Sigmoid colon (tissue), 7 donors: Measurements from ENCODE around the gene FYN. TPM values are rescaled to one million over a fixed set of nuclear protein-coding genes. Genes with fewer than 3 reads are reported as not detected.

ENCODE experiments used
- DNase-seq: peaks from one replicate; pipeline ENCODE4 v3.0.0-alpha.2; 2019
- H3K27ac ChIP-seq, 4 donors: fragments of 200-600 bp; sonication (generic); one replicate each; pipeline ENCODE4 v1.5.1; 2016 to 2019; ENCODE audit warnings: mild to moderate bottlenecking in 1 of 4
- H3K27me3 ChIP-seq, 3 donors: fragments of 200-600 bp; sonication (generic); one replicate each; pipeline ENCODE4 v1.5.1; 2019; ENCODE audit warnings: mild to moderate bottlenecking in 1 of 3
- H3K36me3 ChIP-seq, 4 donors: fragments of 200-600 bp; sonication (generic); one replicate each; pipeline ENCODE4 v1.5.1; 2016 to 2019
- H3K4me1 ChIP-seq, 4 donors: fragments of 200-600 bp; sonication (generic); one replicate each; pipeline ENCODE4 v1.5.1; 2017 to 2019
- H3K4me3 ChIP-seq, 4 donors: fragments of 200-600 bp; sonication (generic); one replicate each; pipeline ENCODE4 v1.5.1; 2017 to 2019; ENCODE audit warnings: mild to moderate bottlenecking in 2 of 4, moderate library complexity in 1 of 4
- H3K9me3 ChIP-seq, 4 donors: fragments of 200-600 bp in 3 of 4; sonication (generic) in 3 of 4; one replicate each; pipeline versions ENCODE4 v1.5.1 to v1.6.1; 2013 to 2019
- EP300 ChIP-seq, 4 donors: sonication (generic); formaldehyde crosslinking; IDR thresholded peaks; one replicate each; pipeline ENCODE4 v1.6.1; 2017; ENCODE audit warnings: antibody characterized with exemption in 4 of 4
- POLR2A ChIP-seq, 2 donors: fragments of 450-650 bp; IDR thresholded peaks; one replicate each; pipeline ENCODE4 v1.6.1; 2016; ENCODE audit warnings: antibody characterized with exemption in 2 of 2, mild to moderate bottlenecking in 2 of 2, moderate library complexity in 2 of 2
- POLR2AphosphoS5 ChIP-seq, 4 donors: sonication (generic); formaldehyde crosslinking; IDR thresholded peaks; one replicate each; pipeline ENCODE4 v1.6.1; 2017; ENCODE audit warnings: antibody characterized with exemption in 4 of 4
- WGBS, 2 donors: extraction: QIAGEN DNeasy Blood & Tissue Kit; methylation state at CpG; one replicate each; pipeline ENCODE4 v1.1.7; 2013; 5-methylcytosine and 5-hydroxymethylcytosine counted together
- intact Hi-C: fragments of 100-400 bp; cut with DNase I; formaldehyde crosslinking; loops from one replicate; pipeline ENCODE4 v1.15.1; 2023
- polyA plus RNA-seq, 3 donors: library from polyadenylated mRNA; stranded (reverse); fragments of 200-250 nt; gene quantifications; one replicate each; pipeline ENCODE4 v1.2.3, GENCODE V29; 2013
- total RNA-seq, 4 donors: library from RNA; depleted of rRNA; stranded (reverse); fragments of >200 nt; gene quantifications; one replicate each; pipeline ENCODE4 v1.1.0, GENCODE V29; 2016
- TF ChIP-seq, protein P1 (sequence below), 4 experiments: fragments of 450-650 bp in 3 of 4; fragments of 200-600 bp in 1 of 4; IDR thresholded peaks; one replicate each; pipeline ENCODE4 v1.5.1; 2016 to 2019; ENCODE audit warnings: antibody characterized with exemption in 4 of 4, mild to moderate bottlenecking in 3 of 4, moderate library complexity in 2 of 4
- donor health status: healthy with polysubstance abuse.
- donor health status: Bipolar disorder and iron deficiency.
- donor health status: healthy.

Gene FYN
- total and polyA plus RNA-seq, 7 donors = 2.3 to 81.4 (median 56.9) TPM

DNA sequence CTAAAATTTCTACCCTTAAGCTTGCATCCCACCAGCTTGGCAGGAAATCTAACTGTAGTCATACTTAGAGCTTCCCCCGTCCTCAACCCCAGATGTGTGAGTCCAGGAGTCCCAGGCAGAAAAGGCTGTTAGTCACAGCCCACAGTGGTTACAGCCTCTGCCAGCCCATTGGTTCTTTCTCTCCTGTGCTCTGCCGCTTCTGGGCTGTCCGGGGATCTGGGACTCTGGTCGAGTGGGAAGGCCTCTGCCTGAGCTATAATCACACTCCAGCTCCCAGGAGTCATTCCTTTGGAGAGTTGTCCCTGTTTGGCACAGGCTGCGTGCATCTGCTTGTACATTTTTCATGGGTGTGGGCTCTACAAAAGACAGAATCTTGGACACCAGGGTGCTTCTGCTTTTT lies 45.6 kb upstream of the FYN start:
- DNase-seq = no peak
- WGBS, 2 donors = 66 to 73% methylated on average over 5 of the region's 5 CpGs
- H3K27me3 ChIP-seq = no peaks in the 10 kb centered on the region
- H3K9me3 ChIP-seq = no peaks in the 10 kb centered on the region
- H3K36me3 ChIP-seq = no peaks in the 10 kb centered on the region
- TF ChIP-seq EP300 (IDR thresholded peaks at IDR 0.05) (no peak), POLR2A (IDR thresholded peaks at IDR 0.05) (no peak), POLR2AphosphoS5 (IDR thresholded peaks at IDR 0.05) (peak in 1 of 4 donors; percentile 25)
- TF ChIP-seq, protein P1, sequence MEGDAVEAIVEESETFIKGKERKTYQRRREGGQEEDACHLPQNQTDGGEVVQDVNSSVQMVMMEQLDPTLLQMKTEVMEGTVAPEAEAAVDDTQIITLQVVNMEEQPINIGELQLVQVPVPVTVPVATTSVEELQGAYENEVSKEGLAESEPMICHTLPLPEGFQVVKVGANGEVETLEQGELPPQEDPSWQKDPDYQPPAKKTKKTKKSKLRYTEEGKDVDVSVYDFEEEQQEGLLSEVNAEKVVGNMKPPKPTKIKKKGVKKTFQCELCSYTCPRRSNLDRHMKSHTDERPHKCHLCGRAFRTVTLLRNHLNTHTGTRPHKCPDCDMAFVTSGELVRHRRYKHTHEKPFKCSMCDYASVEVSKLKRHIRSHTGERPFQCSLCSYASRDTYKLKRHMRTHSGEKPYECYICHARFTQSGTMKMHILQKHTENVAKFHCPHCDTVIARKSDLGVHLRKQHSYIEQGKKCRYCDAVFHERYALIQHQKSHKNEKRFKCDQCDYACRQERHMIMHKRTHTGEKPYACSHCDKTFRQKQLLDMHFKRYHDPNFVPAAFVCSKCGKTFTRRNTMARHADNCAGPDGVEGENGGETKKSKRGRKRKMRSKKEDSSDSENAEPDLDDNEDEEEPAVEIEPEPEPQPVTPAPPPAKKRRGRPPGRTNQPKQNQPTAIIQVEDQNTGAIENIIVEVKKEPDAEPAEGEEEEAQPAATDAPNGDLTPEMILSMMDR (IDR thresholded peaks at IDR 0.05) = no peak
- no peak overlapping the region for H3K4me3 ChIP-seq
- H3K27ac ChIP-seq = peak overlapping the region in 2 of 4 donors; percentile 3 to 51
- peaks cover 0 to 12% (median 2%) of the 10 kb centered on the region in 4 donors for H3K4me1 ChIP-seq
- intact Hi-C loops = no loop called here

DNA sequence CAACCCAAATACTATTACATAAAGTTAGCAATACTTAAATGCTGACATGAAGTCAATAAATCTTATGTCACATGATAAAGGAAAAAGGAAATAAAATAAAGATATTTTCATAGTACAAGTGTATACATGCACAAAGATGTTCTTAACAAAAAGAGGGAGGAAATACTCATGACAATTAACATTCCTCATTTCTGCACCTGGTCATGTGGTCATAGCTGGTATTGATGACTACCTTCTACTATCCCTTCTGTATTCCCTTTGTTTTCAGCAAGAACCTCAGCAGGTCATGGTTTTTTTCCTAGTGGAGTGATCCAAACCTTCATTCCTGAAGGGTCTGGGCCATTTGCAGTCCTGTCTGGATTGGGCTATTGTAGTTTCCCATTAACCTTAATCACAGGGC lies 43.5 kb upstream of the FYN start:
- H3K36me3 ChIP-seq = no peaks in the 10 kb centered on the region
- TF ChIP-seq EP300 (IDR thresholded peaks at IDR 0.05) (no peak), POLR2A (IDR thresholded peaks at IDR 0.05) (no peak), POLR2AphosphoS5 (IDR thresholded peaks at IDR 0.05) (no peak)
- TF ChIP-seq, protein P1 (IDR thresholded peaks at IDR 0.05) = no peak
- H3K9me3 ChIP-seq = no peaks in the 10 kb centered on the region
- H3K27ac ChIP-seq = no peak overlapping the region
- no peak overlapping the region for H3K4me3 ChIP-seq
- intact Hi-C loops = no loop called here
- H3K4me1 ChIP-seq = peaks cover 0 to 12% (median 2%) of the 10 kb centered on the region in 4 donors
- no peaks in the 10 kb centered on the region for H3K27me3 ChIP-seq
- no peak for DNase-seq

DNA sequence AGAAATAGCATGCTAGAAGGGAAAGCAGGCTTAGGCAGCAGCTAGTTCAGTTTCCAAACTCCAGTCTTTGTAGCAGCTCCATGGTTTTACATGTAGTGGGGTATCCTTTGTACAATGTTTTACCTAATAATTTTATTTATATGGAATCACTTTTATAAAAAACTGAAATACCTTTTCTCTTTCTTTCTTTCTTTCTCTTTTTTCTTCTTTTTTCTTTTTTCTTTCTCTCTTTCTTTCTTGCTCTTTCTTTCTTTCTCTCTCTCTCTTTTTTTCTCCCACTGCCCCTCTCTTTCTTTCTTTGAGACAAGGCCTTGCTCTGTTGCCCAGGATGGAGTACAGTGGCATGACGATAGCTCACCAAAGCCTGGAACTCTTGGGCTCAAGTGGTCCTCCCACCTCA lies 41.4 kb upstream of the FYN start:
- Histone ChIP-seq H3K27ac (no peak overlapping the region), H3K9me3 (no peaks in the 10 kb centered on the region), H3K36me3 (no peaks in the 10 kb centered on the region), H3K4me1 (peaks cover 0 to 12% (median 2%) of the 10 kb centered on the region in 4 donors), H3K27me3 (no peaks in the 10 kb centered on the region), H3K4me3 (no peak overlapping the region)
- no peak for DNase-seq
- TF ChIP-seq, protein P1 (IDR thresholded peaks at IDR 0.05) = no peak
- no peak for TF ChIP-seq EP300 (IDR thresholded peaks at IDR 0.05)
- intact Hi-C loops = no loop called here
- WGBS, 2 donors = 96 to 97% methylated on average over 1 of the region's 1 CpG

- TF ChIP-seq POLR2A (IDR thresholded peaks at IDR 0.05) (no peak), EP300 (IDR thresholded peaks at IDR 0.05) (no peak), POLR2AphosphoS5 (IDR thresholded peaks at IDR 0.05) (no peak)
- TF ChIP-seq, protein P1 (IDR thresholded peaks at IDR 0.05) = no peak
- Histone ChIP-seq H3K4me1 (no peaks in the 10 kb centered on the region), H3K9me3 (no peaks in the 10 kb centered on the region), H3K4me3 (no peak overlapping the region), H3K27me3 (no peaks in the 10 kb centered on the region), H3K36me3 (no peaks in the 10 kb centered on the region), H3K27ac (no peak overlapping the region)
- WGBS, 2 donors = 83 to 91% methylated on average over 2 of the region's 2 CpGs
- intact Hi-C loops = no loop called here
- DNase-seq = no peak
These were observed 39.7 kb upstream of the FYN start for GRCh38 chr6:111912904-111913303.

DNA sequence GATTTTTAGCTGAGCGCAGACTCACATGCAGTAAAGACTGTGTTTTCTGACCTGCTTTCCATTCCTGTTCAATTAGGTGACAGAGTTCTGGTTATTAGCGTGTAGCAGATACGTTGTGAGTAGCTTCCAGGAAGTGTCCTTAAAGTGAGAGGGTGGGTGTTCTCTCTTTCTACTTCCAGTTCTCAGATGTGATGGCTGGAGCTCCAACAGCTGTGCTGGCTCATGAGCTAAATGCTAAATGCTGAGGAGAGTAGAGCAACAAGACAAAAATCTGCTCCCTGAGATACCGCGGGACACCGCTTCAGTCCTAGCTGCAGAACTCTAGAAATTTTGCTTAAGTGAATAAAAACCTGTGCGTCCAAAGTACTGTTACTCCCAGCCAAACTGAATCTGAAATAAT lies 38.2 kb upstream of the FYN start:
- H3K4me3 ChIP-seq = no peak overlapping the region
- H3K4me1 ChIP-seq = no peaks in the 10 kb centered on the region
- DNase-seq = no peak
- no peak overlapping the region for H3K27ac ChIP-seq
- TF ChIP-seq, protein P1 (IDR thresholded peaks at IDR 0.05) = no peak
- TF ChIP-seq POLR2AphosphoS5 (IDR thresholded peaks at IDR 0.05) = no peak
- no peak for TF ChIP-seq POLR2A (IDR thresholded peaks at IDR 0.05)
- no peak for TF ChIP-seq EP300 (IDR thresholded peaks at IDR 0.05)
- H3K27me3 ChIP-seq = no peaks in the 10 kb centered on the region
- intact Hi-C loops = no loop called here
- no peaks in the 10 kb centered on the region for H3K9me3 ChIP-seq
- 70% methylated on average over 7 of the region's 7 CpGs for WGBS, 2 donors
- no peaks in the 10 kb centered on the region for H3K36me3 ChIP-seq
